ENCODE data around the gene SPINDOC. TPM values are rescaled to one million over a fixed set of nuclear protein-coding genes. Genes with fewer than 3 reads are reported as not detected.

SPINDOC gene
- polyA plus RNA-seq, 1 donor (not counting 4 experiments of a cell fraction or from before 2014, with no cell fraction given): 8.1 TPM

GRCh38 chr11:63829823-63830489, 16.7 kb downstream of the SPINDOC start:
- Histone ChIP-seq H3K27ac (ENCODE audit: control insufficient read depth, insufficient read depth, low read length) (no peak overlapping the region), H3K4me3 (ENCODE audit: control insufficient read depth in 2 of 3, extremely low read depth in 1 of 3, insufficient read depth in 2 of 3, low read depth in 1 of 3, low read length in 3 of 3) (no peak overlapping the region), H3K9me1 (ENCODE audit: control insufficient read depth, extremely low read depth, insufficient read depth, low read length) (no peaks in the 10 kb centered on the region), H2AFZ (ENCODE audit: control insufficient read depth, low read length) (no peak overlapping the region), H3K4me1 (ENCODE audit: control insufficient read depth, extremely low read depth, insufficient read depth, low read length) (no peaks in the 10 kb centered on the region), H3K79me2 (ENCODE audit: control insufficient read depth, insufficient read depth, low read length) (no peaks in the 10 kb centered on the region), H3K27me3 (ENCODE audit: control insufficient read depth, extremely low read depth, insufficient read depth, low read length) (no peaks in the 10 kb centered on the region), H3K4me2 (ENCODE audit: control insufficient read depth, extremely low read depth, insufficient read depth, low read depth, low read length) (no peak overlapping the region), H3K9ac (ENCODE audit: control insufficient read depth, extremely low read depth, insufficient read depth, low read length) (no peak overlapping the region), H3K9me3 (ENCODE audit: control insufficient read depth, low read depth, low read length) (no peaks in the 10 kb centered on the region), H4K20me1 (ENCODE audit: control insufficient read depth, extremely low read depth, insufficient read depth, low read length) (no peaks in the 10 kb centered on the region), H3K36me3 (ENCODE audit: control insufficient read depth in 2 of 2, extremely low read depth in 1 of 2, insufficient read depth in 2 of 2, low read length in 2 of 2) (peaks cover 7 to 8% of the 10 kb centered on the region in 2 experiments)
- dilution Hi-C loops (cut with MboI; ENCODE audit: extremely low pct_ligation_motif_present, low sequenced_read_pairs): no loop called here
- DNase-seq (ENCODE audit: low read depth, low spot score) (no peak), FAIRE-seq (no peak)
- TF ChIP-seq EZH2 (IDR thresholded peaks at IDR 0.05; ENCODE audit: low read length): no peak
- TF ChIP-seq CTCF (optimal IDR thresholded peaks at IDR 0.05 in 1 of 3, IDR thresholded peaks at IDR 0.05 in 1 of 3, conservative IDR thresholded peaks at IDR 0.05 in 1 of 3; ENCODE audit: extremely low read depth in 1 of 3, insufficient read depth in 2 of 3, low read length in 3 of 3): peak in 1 of 3 experiments; percentile 55

- no peak overlapping the region for H3K9ac ChIP-seq (ENCODE audit: control insufficient read depth, extremely low read depth, insufficient read depth, low read length)
- no peak overlapping the region for H3K4me2 ChIP-seq (ENCODE audit: control insufficient read depth, extremely low read depth, insufficient read depth, low read depth, low read length)
- TF ChIP-seq CTCF (optimal IDR thresholded peaks at IDR 0.05 in 1 of 3, IDR thresholded peaks at IDR 0.05 in 1 of 3, conservative IDR thresholded peaks at IDR 0.05 in 1 of 3; ENCODE audit: extremely low read depth in 1 of 3, insufficient read depth in 2 of 3, low read length in 3 of 3): no peak
- no peak for TF ChIP-seq EZH2 (IDR thresholded peaks at IDR 0.05; ENCODE audit: low read length)
- no peaks in the 10 kb centered on the region for H3K4me1 ChIP-seq (ENCODE audit: control insufficient read depth, extremely low read depth, insufficient read depth, low read length)
- H3K9me1 ChIP-seq (ENCODE audit: control insufficient read depth, extremely low read depth, insufficient read depth, low read length): no peaks in the 10 kb centered on the region
- no peak overlapping the region for H2AFZ ChIP-seq (ENCODE audit: control insufficient read depth, low read length)
- no peaks in the 10 kb centered on the region for H3K9me3 ChIP-seq (ENCODE audit: control insufficient read depth, low read depth, low read length)
- no peaks in the 10 kb centered on the region for H4K20me1 ChIP-seq (ENCODE audit: control insufficient read depth, extremely low read depth, insufficient read depth, low read length)
- peaks cover 4 to 6% of the 10 kb centered on the region in 2 experiments for H3K36me3 ChIP-seq (ENCODE audit: control insufficient read depth in 2 of 2, extremely low read depth in 1 of 2, insufficient read depth in 2 of 2, low read length in 2 of 2)
- FAIRE-seq: no peak
- H3K4me3 ChIP-seq (ENCODE audit: control insufficient read depth in 2 of 3, extremely low read depth in 1 of 3, insufficient read depth in 2 of 3, low read depth in 1 of 3, low read length in 3 of 3): no peak overlapping the region
- no peak for DNase-seq (ENCODE audit: low read depth, low spot score)
- dilution Hi-C loops (cut with MboI; ENCODE audit: extremely low pct_ligation_motif_present, low sequenced_read_pairs): no loop called here
- H3K27ac ChIP-seq (ENCODE audit: control insufficient read depth, insufficient read depth, low read length): no peak overlapping the region
- no peaks in the 10 kb centered on the region for H3K27me3 ChIP-seq (ENCODE audit: control insufficient read depth, extremely low read depth, insufficient read depth, low read length)
- no peaks in the 10 kb centered on the region for H3K79me2 ChIP-seq (ENCODE audit: control insufficient read depth, insufficient read depth, low read length)
Observed at GRCh38 chr11:63831326-63831725, 18.1 kb downstream of the SPINDOC start.

Data from keratinocyte (primary cell).